GM12878 (cell line): ENCODE data around the gene ABCG1. TPM values are rescaled to one million over a fixed set of nuclear protein-coding genes. Genes with fewer than 3 reads are reported as not detected.

Experiments
- ATAC-seq: fragments of 200-7000 bp; cut with Tn5 transposase; 3 replicates; pipeline ENCODE4 v1.9.1; 2020; ENCODE audit warnings: mild to moderate bottlenecking, moderate library complexity
- BruUV-seq: library from RNA; stranded (reverse); fragments of 400-500 nt; replicated peaks from 2 replicates; lab custom pipeline; 2021; lab: Mats Ljungman, UMichigan
- CTCF ChIA-PET: fragments of 300-600 bp; sonication (Branson Sonifier 250); formaldehyde crosslinking; extraction: SDS; loops from one replicate; lab custom pipeline; 2021; ENCODE audit warnings: inconsistent platforms; lab: Yijun Ruan, JAX
- POLR2A ChIA-PET: fragments of 350-600 bp; formaldehyde crosslinking; extraction: SDS; loops from one replicate; lab custom pipeline; 2021; ENCODE audit warnings: inconsistent platforms; lab: Charles Lee
- RAD21 ChIA-PET: fragments of 300-600 bp; sonication (Branson Sonifier 250); formaldehyde crosslinking; loops from one replicate; lab custom pipeline; 2023; ENCODE audit warnings: antibody characterized with exemption; ENCODE audit not compliant: unreplicated experiment; lab: Charles Lee
- SMC1A ChIA-PET: fragments of 300-600 bp; sonication (Branson Sonifier 250); formaldehyde crosslinking; loops from one replicate; lab custom pipeline; 2023; ENCODE audit not compliant: unreplicated experiment, uncharacterized antibody; lab: Charles Lee
- DNase-seq: peaks from one replicate; pipeline ENCODE4 v3.0.0-alpha.2; 2011; ENCODE audit warnings: low read depth, low spot score
- FAIRE-seq: peaks from 3 replicates; lab custom pipeline; 2011; peaks lifted over from hg19 to GRCh38; lab: Jason Lieb, UNC
- H2AFZ ChIP-seq: 2 replicates; pipeline ENCODE4 v1.6.0; 2011; ENCODE audit warnings: low read depth, low read length, control low read depth; ENCODE audit not compliant: control insufficient read depth
- H3K27ac ChIP-seq: 2 replicates; pipeline ENCODE4 v1.5.1; 2011; ENCODE audit warnings: control low read depth; ENCODE audit not compliant: control insufficient read depth, insufficient read depth
- H3K27me3 ChIP-seq, 2 experiments: replicated peaks in 1 of 2; 2 replicates each; pipeline versions ENCODE4 v1.6.0 to v1.6.1; 2011; ENCODE audit warnings: low read length in 1 of 2; ENCODE audit not compliant: control insufficient read depth in 2 of 2, insufficient read depth in 2 of 2
- H3K36me3 ChIP-seq, 2 experiments: 2 replicates each; pipeline ENCODE4 v1.5.1; 2011; ENCODE audit warnings: low read length in 1 of 2; ENCODE audit not compliant: control insufficient read depth in 2 of 2, insufficient read depth in 2 of 2
- H3K4me1 ChIP-seq: 2 replicates; pipeline ENCODE4 v1.6.1; 2011; ENCODE audit warnings: mild to moderate bottlenecking, low read length, moderate library complexity, mixed read lengths; ENCODE audit not compliant: control insufficient read depth, insufficient read depth
- H3K4me2 ChIP-seq: 2 replicates; pipeline ENCODE4 v1.6.0; 2011; ENCODE audit warnings: control low read depth; ENCODE audit not compliant: control insufficient read depth, insufficient read depth
- H3K4me3 ChIP-seq: fragments of 200-600 bp; sonication (generic); 2 replicates; pipeline ENCODE4 v1.5.1; 2016
- H3K79me2 ChIP-seq: 2 replicates; pipeline ENCODE4 v1.6.0; 2011; ENCODE audit warnings: low read length; ENCODE audit not compliant: control insufficient read depth, insufficient read depth
- H3K9ac ChIP-seq: 2 replicates; pipeline ENCODE4 v1.8.0; 2011; ENCODE audit warnings: low read length, control low read depth, mixed read lengths; ENCODE audit not compliant: control insufficient read depth, insufficient read depth
- H3K9me3 ChIP-seq: replicated peaks from 3 replicates; pipeline ENCODE4 v1.5.1; 2011; ENCODE audit warnings: mild to moderate bottlenecking, low read length; ENCODE audit not compliant: control insufficient read depth, insufficient read depth
- H4K20me1 ChIP-seq: 2 replicates; pipeline ENCODE4 v1.6.0; 2011; ENCODE audit not compliant: control insufficient read depth, insufficient read depth
- CEBPB ChIP-seq, 2 experiments: fragments of 150-350 bp in 1 of 2; IDR thresholded peaks; 2 replicates each; pipeline ENCODE4 v1.6.1; 2012 to 2014; ENCODE audit warnings: low read depth in 2 of 2, low read length in 2 of 2, borderline replicate concordance in 1 of 2, inconsistent platforms in 1 of 2
- CHD4 ChIP-seq: fragments of 200-600 bp; sonication (generic); IDR thresholded peaks from 2 replicates; pipeline ENCODE4 v1.6.1; 2016; ENCODE audit warnings: mild to moderate bottlenecking
- IKZF1 ChIP-seq: fragments of 450-650 bp; conservative IDR thresholded peaks from 2 replicates; pipeline ENCODE4 v1.6.1; 2017; ENCODE audit warnings: antibody characterized with exemption, mild to moderate bottlenecking
- IRF4 ChIP-seq: IDR thresholded peaks from 2 replicates; pipeline ENCODE4 v1.6.1; 2011; ENCODE audit warnings: low read depth, low read length
- MTA2 ChIP-seq: fragments of 450-650 bp; IDR thresholded peaks from 2 replicates; pipeline ENCODE4 v1.6.1; 2016; ENCODE audit warnings: low read depth, mild to moderate bottlenecking, moderate library complexity
- POLR2A ChIP-seq: IDR thresholded peaks from 2 replicates; pipeline ENCODE4 v1.6.1; 2011; ENCODE audit warnings: low read depth, mild to moderate bottlenecking, low read length
- RAD21 ChIP-seq: IDR thresholded peaks from 2 replicates; pipeline ENCODE4 v1.6.1; 2011; ENCODE audit warnings: mild to moderate bottlenecking, low read depth, low read length, moderate library complexity; ENCODE audit not compliant: insufficient read depth
- RB1 ChIP-seq: fragments of 450-650 bp; formaldehyde crosslinking; IDR thresholded peaks from 2 replicates; pipeline ENCODE4 v1.6.1; 2017; ENCODE audit warnings: mild to moderate bottlenecking, borderline replicate concordance
- RELA ChIP-seq: fragments of 450-650 bp; IDR thresholded peaks from 2 replicates; pipeline ENCODE4 v1.8.0; 2014; ENCODE audit warnings: borderline replicate concordance; ENCODE audit not compliant: partially characterized antibody
- SMAD1 ChIP-seq: fragments of 450-650 bp; IDR thresholded peaks from 2 replicates; pipeline ENCODE4 v1.6.1; 2018; ENCODE audit warnings: mild to moderate bottlenecking, low read depth; ENCODE audit not compliant: partially characterized antibody
- SMC3 ChIP-seq: IDR thresholded peaks from 2 replicates; pipeline ENCODE4 v1.6.1; 2011; ENCODE audit warnings: low read length, improper control_type of control experiment, borderline replicate concordance
- SRF ChIP-seq, 2 experiments: IDR thresholded peaks; 2 replicates each; pipeline ENCODE4 v1.6.1; 2011; ENCODE audit warnings: low read depth in 2 of 2, low read length in 2 of 2, mild to moderate bottlenecking in 1 of 2, moderate library complexity in 1 of 2
- TARDBP ChIP-seq: IDR thresholded peaks from 2 replicates; pipeline ENCODE4 v1.6.1; 2016; ENCODE audit warnings: borderline replicate concordance
- WGBS: methylation state at CpG from one replicate; pipeline ENCODE4 v1.1.6; 2016; ENCODE audit warnings: low lambda C conversion rate; ENCODE audit not compliant: insufficient replicate concordance, insufficient coverage; ENCODE audit errors: missing lambda C conversion rate; 5-methylcytosine and 5-hydroxymethylcytosine counted together
- in situ Hi-C: fragments of 300-500 bp; cut with MboI; formaldehyde crosslinking; loops from 9 replicates; pipeline ENCODE4 v1.14.3; 2018; ENCODE audit warnings: mixed read lengths
- intact Hi-C: fragments of 100-400 bp; cut with micrococcal nuclease; formaldehyde crosslinking; loops from one replicate; pipeline ENCODE4 v1.14.2; 2022; ENCODE audit not compliant: unreplicated experiment
- polyA plus RNA-seq, 11 experiments: library from polyadenylated mRNA; depleted of rRNA in 4 of 11; unstranded in 6 of 11; stranded (reverse) in 5 of 11; fragments of >200 nt; fragmentation: Nextera tagmentation in 4 of 11; fragmentation: Illumina TruSeq in 1 of 11; extraction: Ambion mirVana in 4 of 11; extraction: Trizol in 1 of 11; gene quantifications; 1 replicate in 1 of 11; 2 replicates in 10 of 11; pipeline versions ENCODE4 v1.2.1 to v1.2.3, GENCODE V29; 2011 to 2016; ENCODE audit warnings: inconsistent platforms in 2 of 11, missing spikeins in 2 of 11, low read depth in 1 of 11
- total RNA-seq, 4 experiments: library from RNA; depleted of rRNA in 3 of 4; stranded (reverse); fragments of >200 nt in 3 of 4; fragmentation: Illumina TruSeq in 1 of 4; extraction: Trizol in 1 of 4; gene quantifications; 2 replicates each; pipeline versions ENCODE4 v1.2.1 to v1.2.3, GENCODE V29; 2013 to 2021
- TF ChIP-seq, protein P1 (sequence below): fragments of 450-650 bp; IDR thresholded peaks from 2 replicates; pipeline ENCODE4 v1.6.1; 2016; ENCODE audit warnings: mild to moderate bottlenecking

ABCG1 gene
- total and polyA plus RNA-seq, 10 of the 15 experiments (the other 5 are each of a cell fraction or from before 2014, with no cell fraction given) = 0.59 to 19.3 (median 5.7) TPM

DNA sequence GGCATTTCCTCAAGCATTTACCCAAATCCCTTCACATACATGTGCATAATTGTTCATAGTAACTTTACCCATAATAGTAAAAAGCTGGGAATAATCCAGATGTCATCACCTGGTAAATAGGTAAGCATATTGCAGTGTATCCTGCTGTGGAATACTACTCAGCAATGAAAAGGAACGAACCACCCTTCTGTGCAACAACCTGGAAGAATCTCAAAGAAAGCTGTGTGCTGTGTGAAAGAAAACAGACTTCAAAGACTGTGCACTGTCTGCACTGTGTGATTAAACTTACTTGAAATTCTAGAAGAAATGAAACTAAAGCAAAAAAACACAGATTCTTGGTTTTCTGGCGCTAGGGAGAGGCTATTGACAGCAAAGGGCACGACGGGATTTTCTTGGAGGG is 118.3 kb downstream of the ABCG1 start:
- Histone ChIP-seq H3K9ac (no peak overlapping the region), H3K79me2 (no peaks in the 10 kb centered on the region), H2AFZ (no peak overlapping the region), H3K4me3 (no peak overlapping the region), H4K20me1 (no peaks in the 10 kb centered on the region), H3K4me2 (no peak overlapping the region), H3K27ac (no peak overlapping the region), H3K36me3 (no peaks in the 10 kb centered on the region), H3K4me1 (peaks cover 13% of the 10 kb centered on the region), H3K27me3 (no peaks in the 10 kb centered on the region), H3K9me3 (no peaks in the 10 kb centered on the region; the same call in 2 of the 3 replicates)
- in situ Hi-C loops = no loop called here
- intact Hi-C loops = no loop called here
- ATAC-seq (no peak), DNase-seq (no peak), FAIRE-seq (no peak)
- POLR2A ChIA-PET = interaction anchor here (1.7 kb wide), 1 partner anchor 86 kb away, joined by 4 read pairs; no protein-coding TSS in a partner anchor
- no peak for TF ChIP-seq SMC3
- no peak for TF ChIP-seq POLR2A
- TF ChIP-seq RB1 = no peak
- TF ChIP-seq MTA2 = no peak
- no TSS peak for BruUV-seq
- SMC1A ChIA-PET = interaction anchor here (0.6 to 6.7 kb wide), 13 partner anchors 16 to 199 kb away, joined by 3 to 41 read pairs (median 5); no protein-coding TSS in a partner anchor
- 89% methylated on average over 4 of the region's 4 CpGs for WGBS
- RAD21 ChIA-PET = interaction anchor here (0.8 to 2.9 kb wide), 7 partner anchors 27 to 199 kb away, joined by 3 to 11 read pairs (median 6); no protein-coding TSS in a partner anchor
- CTCF ChIA-PET = interaction anchor here (0.7 to 4.3 kb wide), 19 partner anchors 17 to 199 kb away, joined by 3 to 23 read pairs (median 4); partner anchors contain the start of gene TFF3

GRCh38 chr21:42337830-42338728 is 119.1 kb downstream of the ABCG1 start:
- BruUV-seq = no TSS peak
- FAIRE-seq = peak; percentile 49
- Histone ChIP-seq H3K27me3 (no peaks in the 10 kb centered on the region), H3K9ac (no peak overlapping the region), H3K9me3 (no peaks in the 10 kb centered on the region), H3K27ac (no peak overlapping the region), H3K4me3 (no peak overlapping the region), H3K4me1 (peaks cover 13% of the 10 kb centered on the region), H3K36me3 (no peaks in the 10 kb centered on the region), H4K20me1 (no peaks in the 10 kb centered on the region), H3K4me2 (no peak overlapping the region), H3K79me2 (no peaks in the 10 kb centered on the region), H2AFZ (peak overlapping the region; percentile 42)
- 61% methylated on average over 23 of the region's 23 CpGs for WGBS
- no peak for DNase-seq
- SMC1A ChIA-PET = interaction anchor here (0.8 to 6.7 kb wide), 8 partner anchors 28 to 198 kb away, joined by 3 to 41 read pairs (median 8); no protein-coding TSS in a partner anchor
- in situ Hi-C loops (no loop called here), intact Hi-C loops (loop anchor here (1.0 kb wide), 1 partner anchor 112 kb away; no protein-coding TSS in a partner anchor)
- POLR2A ChIA-PET = interaction anchor here (1.0 to 1.7 kb wide), 2 partner anchors 86 to 153 kb away, joined by 3 to 4 read pairs; no protein-coding TSS in a partner anchor
- CTCF ChIA-PET = interaction anchor here (0.7 to 4.3 kb wide), 20 partner anchors 8 to 198 kb away, joined by 3 to 23 read pairs (median 4); partner anchors contain the start of genes TFF3 and UBASH3A
- RAD21 ChIA-PET = interaction anchor here (0.8 to 2.9 kb wide), 12 partner anchors 28 to 199 kb away, joined by 3 to 13 read pairs (median 5); no protein-coding TSS in a partner anchor
- peak; percentile 90 for ATAC-seq
- 0 out of 2 replicates have a peak, but pooled peaks have one; percentile 7 for TF ChIP-seq IRF4
- TF ChIP-seq IKZF1 = no peak
- TF ChIP-seq SRF (IDR thresholded peaks at IDR 0.05; ENCODE audit: low read depth in 2 of 2, low read length in 2 of 2) = no peak
- TF ChIP-seq TARDBP = no peak
- no peak for TF ChIP-seq CHD4
- TF ChIP-seq, protein P1, sequence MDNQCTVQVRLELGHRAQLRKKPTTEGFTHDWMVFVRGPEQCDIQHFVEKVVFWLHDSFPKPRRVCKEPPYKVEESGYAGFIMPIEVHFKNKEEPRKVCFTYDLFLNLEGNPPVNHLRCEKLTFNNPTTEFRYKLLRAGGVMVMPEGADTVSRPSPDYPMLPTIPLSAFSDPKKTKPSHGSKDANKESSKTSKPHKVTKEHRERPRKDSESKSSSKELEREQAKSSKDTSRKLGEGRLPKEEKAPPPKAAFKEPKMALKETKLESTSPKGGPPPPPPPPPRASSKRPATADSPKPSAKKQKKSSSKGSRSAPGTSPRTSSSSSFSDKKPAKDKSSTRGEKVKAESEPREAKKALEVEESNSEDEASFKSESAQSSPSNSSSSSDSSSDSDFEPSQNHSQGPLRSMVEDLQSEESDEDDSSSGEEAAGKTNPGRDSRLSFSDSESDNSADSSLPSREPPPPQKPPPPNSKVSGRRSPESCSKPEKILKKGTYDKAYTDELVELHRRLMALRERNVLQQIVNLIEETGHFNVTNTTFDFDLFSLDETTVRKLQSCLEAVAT = 0 out of 2 replicates have a peak, but pooled peaks have one; percentile 36
- no peak for TF ChIP-seq CEBPB (IDR thresholded peaks at IDR 0.05; ENCODE audit: borderline replicate concordance in 1 of 2, low read depth in 2 of 2, low read length in 2 of 2)
- no peak for TF ChIP-seq RELA
- TF ChIP-seq SMAD1 = no peak
- peak; percentile 81 for TF ChIP-seq RAD21
